Peyer's patch (tissue), 4 donors: ENCODE results near the gene IVL. TPM values are rescaled to one million over a fixed set of nuclear protein-coding genes. Genes with fewer than 3 reads are reported as not detected.

Experiments
- DNase-seq, 3 donors: peaks; one replicate each; pipeline ENCODE4 v3.0.0-alpha.2; 2017 to 2019
- H3K27ac ChIP-seq, 4 donors: fragments of 200-600 bp; sonication (generic); one replicate each; pipeline ENCODE4 v1.5.1; 2016 to 2019
- H3K27me3 ChIP-seq, 2 donors: fragments of 200-600 bp; sonication (generic); one replicate each; pipeline ENCODE4 v1.5.1; 2019
- H3K36me3 ChIP-seq, 3 donors: fragments of 200-600 bp; sonication (generic); one replicate each; pipeline ENCODE4 v1.5.1; 2016 to 2019
- H3K4me1 ChIP-seq, 4 donors: fragments of 200-600 bp; sonication (generic); one replicate each; pipeline ENCODE4 v1.5.1; 2016 to 2019
- H3K4me3 ChIP-seq, 4 donors: fragments of 200-600 bp; sonication (generic); 1 replicate in 3 of 4; 2 replicates in 1 of 4; pipeline ENCODE4 v1.5.1; 2016 to 2019; ENCODE audit warnings: mild to moderate bottlenecking in 1 of 4
- H3K9me3 ChIP-seq, 4 donors: fragments of 200-600 bp; sonication (generic); one replicate each; pipeline ENCODE4 v1.5.1; 2016 to 2019; ENCODE audit warnings: mild to moderate bottlenecking in 1 of 4
- POLR2A ChIP-seq, 2 donors: fragments of 450-650 bp; IDR thresholded peaks; one replicate each; pipeline ENCODE4 v1.5.1; 2017; ENCODE audit warnings: antibody characterized with exemption in 2 of 2, mild to moderate bottlenecking in 2 of 2, moderate library complexity in 2 of 2
- total RNA-seq, 4 donors: library from RNA; depleted of rRNA; stranded (reverse); fragments of >200 nt; gene quantifications; one replicate each; pipeline ENCODE4 v1.1.0, GENCODE V29; 2016
- TF ChIP-seq, protein P1 (sequence below), 6 experiments: fragments of 450-650 bp in 4 of 6; fragments of 200-600 bp in 2 of 6; sonication (generic) in 1 of 6; IDR thresholded peaks; one replicate each; pipeline ENCODE4 v1.5.1; 2017 to 2019; ENCODE audit warnings: antibody characterized with exemption in 6 of 6, mild to moderate bottlenecking in 3 of 6, moderate library complexity in 1 of 6

The IVL gene
- total RNA-seq, 4 donors from 2014 or later = not detected

DNA sequence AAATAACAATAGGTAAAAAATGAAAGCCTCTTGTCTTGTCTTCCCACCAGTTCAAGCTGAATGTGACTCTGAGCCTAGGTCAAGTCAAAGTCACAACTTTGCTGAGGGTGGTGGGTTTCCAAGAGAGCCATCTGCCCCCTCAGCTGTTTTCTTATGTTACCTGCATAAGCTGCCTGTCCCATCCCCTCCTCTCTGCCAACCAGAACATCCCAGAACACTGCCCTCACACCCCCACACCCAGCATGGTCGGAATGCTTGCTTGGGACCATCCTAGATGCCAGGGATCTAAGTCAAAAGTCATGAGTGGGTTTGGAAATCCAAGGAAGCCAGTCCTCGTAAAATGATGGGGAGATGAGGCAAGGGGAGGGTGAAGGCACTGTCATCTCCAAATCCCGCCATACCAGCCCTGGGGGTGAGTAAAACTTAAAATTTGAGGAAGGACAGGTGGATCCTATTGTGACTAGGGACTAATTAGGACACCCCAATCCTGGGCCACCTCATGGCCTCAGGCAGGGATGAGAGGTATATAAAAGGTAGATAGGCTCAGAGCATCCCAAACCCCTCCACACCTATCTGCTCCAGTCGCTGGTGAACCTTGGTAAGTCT is 38.4 kb downstream of the IVL start, which contains the start of gene SPRR5:
TSS of gene SPRR5 (plus strand) at position 556 of the 606 bp plus-strand sequence. CDS start 1,349 bp downstream, outside the sequence.
- no peaks in the 10 kb centered on the region for H3K36me3 ChIP-seq
- TF ChIP-seq, protein P1, sequence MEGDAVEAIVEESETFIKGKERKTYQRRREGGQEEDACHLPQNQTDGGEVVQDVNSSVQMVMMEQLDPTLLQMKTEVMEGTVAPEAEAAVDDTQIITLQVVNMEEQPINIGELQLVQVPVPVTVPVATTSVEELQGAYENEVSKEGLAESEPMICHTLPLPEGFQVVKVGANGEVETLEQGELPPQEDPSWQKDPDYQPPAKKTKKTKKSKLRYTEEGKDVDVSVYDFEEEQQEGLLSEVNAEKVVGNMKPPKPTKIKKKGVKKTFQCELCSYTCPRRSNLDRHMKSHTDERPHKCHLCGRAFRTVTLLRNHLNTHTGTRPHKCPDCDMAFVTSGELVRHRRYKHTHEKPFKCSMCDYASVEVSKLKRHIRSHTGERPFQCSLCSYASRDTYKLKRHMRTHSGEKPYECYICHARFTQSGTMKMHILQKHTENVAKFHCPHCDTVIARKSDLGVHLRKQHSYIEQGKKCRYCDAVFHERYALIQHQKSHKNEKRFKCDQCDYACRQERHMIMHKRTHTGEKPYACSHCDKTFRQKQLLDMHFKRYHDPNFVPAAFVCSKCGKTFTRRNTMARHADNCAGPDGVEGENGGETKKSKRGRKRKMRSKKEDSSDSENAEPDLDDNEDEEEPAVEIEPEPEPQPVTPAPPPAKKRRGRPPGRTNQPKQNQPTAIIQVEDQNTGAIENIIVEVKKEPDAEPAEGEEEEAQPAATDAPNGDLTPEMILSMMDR (IDR thresholded peaks at IDR 0.05) = no peak
- no peak for TF ChIP-seq POLR2A (IDR thresholded peaks at IDR 0.05)
- H3K4me1 ChIP-seq = no peaks in the 10 kb centered on the region
- no peak within 1 kb of the TSS for H3K4me3 ChIP-seq
- H3K27me3 ChIP-seq = no peaks in the 10 kb centered on the region
- H3K9me3 ChIP-seq = no peaks in the 10 kb centered on the region
- no peak within 1 kb of the TSS for H3K27ac ChIP-seq
- DNase-seq = no peak

DNA sequence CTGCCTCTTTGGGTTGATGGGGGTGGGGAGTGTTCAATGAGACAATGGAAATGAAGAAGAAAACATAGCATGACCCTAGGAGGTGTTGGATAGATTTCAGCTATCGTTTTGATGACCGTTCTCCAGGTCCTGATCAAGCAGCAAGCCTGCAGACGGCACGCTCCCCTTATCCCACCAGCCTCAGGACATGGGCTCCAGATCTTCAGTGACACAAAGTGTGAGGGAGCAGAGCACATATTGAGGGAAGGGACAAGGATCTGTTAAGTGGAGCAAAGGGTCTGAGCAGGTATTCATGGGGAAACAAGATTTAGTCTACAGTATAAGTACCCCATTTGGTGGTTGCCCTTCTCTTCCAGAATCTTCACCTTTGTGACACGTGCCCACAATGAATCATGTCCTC is 43.4 kb downstream of the IVL start:
- TF ChIP-seq POLR2A (IDR thresholded peaks at IDR 0.05) = no peak
- TF ChIP-seq, protein P1 (IDR thresholded peaks at IDR 0.05) = no peak
- no peak overlapping the region for H3K4me3 ChIP-seq
- H3K9me3 ChIP-seq = no peaks in the 10 kb centered on the region
- no peak overlapping the region for H3K27ac ChIP-seq
- H3K27me3 ChIP-seq = no peaks in the 10 kb centered on the region
- H3K4me1 ChIP-seq = no peaks in the 10 kb centered on the region
- no peaks in the 10 kb centered on the region for H3K36me3 ChIP-seq
- DNase-seq = no peak

DNA sequence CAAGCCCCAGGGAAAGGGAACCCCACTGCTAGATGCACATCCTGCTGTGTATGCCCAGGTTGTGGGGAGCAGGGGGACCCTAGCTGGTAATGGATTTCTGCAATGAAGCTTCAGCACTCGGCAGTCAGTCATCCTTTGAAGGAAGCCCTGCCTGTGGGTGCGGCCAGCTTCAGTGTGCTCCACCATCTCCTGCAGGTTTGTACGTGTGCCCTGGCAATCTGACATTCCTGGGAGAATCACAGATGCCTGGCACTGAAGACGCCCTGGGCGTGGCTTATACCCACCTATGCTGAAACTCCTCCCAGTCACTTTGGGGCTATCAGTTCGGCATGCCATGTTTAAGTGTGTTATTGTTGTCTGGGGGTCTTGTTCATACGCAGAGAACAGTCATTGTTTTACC is 45.4 kb downstream of the IVL start:
- H3K9me3 ChIP-seq = no peaks in the 10 kb centered on the region
- TF ChIP-seq, protein P1 (IDR thresholded peaks at IDR 0.05) = no peak
- no peak for TF ChIP-seq POLR2A (IDR thresholded peaks at IDR 0.05)
- no peaks in the 10 kb centered on the region for H3K27me3 ChIP-seq
- H3K27ac ChIP-seq = no peak overlapping the region
- no peak for DNase-seq
- H3K4me3 ChIP-seq = no peak overlapping the region
- H3K4me1 ChIP-seq = no peaks in the 10 kb centered on the region
- no peaks in the 10 kb centered on the region for H3K36me3 ChIP-seq

DNA sequence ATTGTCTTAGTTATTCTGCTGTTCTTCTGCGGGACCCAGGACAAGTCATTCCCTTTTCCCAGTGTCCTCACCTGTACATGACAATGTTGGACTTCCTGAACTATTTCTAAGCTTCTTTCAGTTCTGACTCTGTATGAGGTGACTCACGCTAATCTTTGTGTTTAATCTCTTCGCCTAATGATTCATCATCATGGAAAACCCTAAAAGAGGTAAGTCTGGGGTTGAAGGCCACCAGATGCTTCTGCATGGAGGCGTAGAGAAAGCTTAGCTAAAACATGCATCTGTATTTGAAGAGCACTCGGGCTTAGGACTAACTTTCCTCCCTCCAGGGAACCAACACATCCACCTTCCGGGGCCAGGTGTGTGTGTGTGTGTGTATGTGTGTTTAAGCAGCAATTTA is 46.1 kb downstream of the IVL start:
- no peak for TF ChIP-seq POLR2A (IDR thresholded peaks at IDR 0.05)
- TF ChIP-seq, protein P1 (IDR thresholded peaks at IDR 0.05) = no peak
- no peaks in the 10 kb centered on the region for H3K27me3 ChIP-seq
- H3K9me3 ChIP-seq = no peaks in the 10 kb centered on the region
- H3K36me3 ChIP-seq = no peaks in the 10 kb centered on the region
- no peak for DNase-seq
- H3K4me1 ChIP-seq = no peaks in the 10 kb centered on the region
- no peak overlapping the region for H3K27ac ChIP-seq
- no peak overlapping the region for H3K4me3 ChIP-seq

DNA sequence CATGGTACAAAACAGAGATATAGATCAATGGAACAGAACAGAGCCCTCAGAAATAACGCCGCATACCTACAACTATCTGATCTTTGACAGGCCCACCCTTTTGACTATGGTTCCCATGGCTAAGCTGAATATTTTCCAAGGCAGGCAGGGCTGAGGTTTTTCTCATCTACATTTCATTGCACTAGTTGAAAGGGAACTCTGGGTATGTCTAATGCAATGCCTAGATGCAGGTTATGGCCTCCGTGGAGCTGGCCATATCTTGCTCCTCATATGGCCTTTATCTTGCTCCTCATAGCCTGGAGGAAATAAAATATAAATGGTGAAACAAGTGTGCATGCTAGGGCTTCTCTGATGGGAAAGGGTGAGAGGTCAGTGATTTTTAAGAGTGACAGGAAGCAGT is 49.2 kb downstream of the IVL start:
- H3K4me1 ChIP-seq = no peaks in the 10 kb centered on the region
- H3K27ac ChIP-seq = no peak overlapping the region
- no peak overlapping the region for H3K4me3 ChIP-seq
- H3K27me3 ChIP-seq = no peaks in the 10 kb centered on the region
- TF ChIP-seq POLR2A (IDR thresholded peaks at IDR 0.05) = no peak
- DNase-seq = no peak
- H3K36me3 ChIP-seq = no peaks in the 10 kb centered on the region
- no peaks in the 10 kb centered on the region for H3K9me3 ChIP-seq

DNA sequence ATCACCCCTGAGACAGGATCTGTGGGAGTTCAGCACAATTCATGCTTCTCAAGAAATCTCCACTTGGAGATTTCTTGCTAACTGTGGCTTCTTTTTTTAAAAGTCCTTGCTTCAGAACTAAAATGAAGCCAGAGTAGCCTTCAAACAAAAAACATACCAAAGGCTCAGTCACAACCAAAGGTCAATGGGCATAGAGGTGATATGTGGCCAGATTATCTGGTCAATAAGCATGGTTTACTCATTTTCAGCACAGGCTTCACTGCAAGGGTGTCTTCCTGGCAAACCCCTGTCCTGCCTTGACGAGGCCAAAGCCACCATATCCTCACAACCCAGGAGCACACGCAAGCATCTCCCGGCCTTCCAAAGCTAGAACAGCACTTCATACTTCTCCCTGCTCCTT is 50.9 kb downstream of the IVL start:
- Histone ChIP-seq H3K4me1 (no peaks in the 10 kb centered on the region), H3K36me3 (no peaks in the 10 kb centered on the region), H3K27me3 (no peaks in the 10 kb centered on the region), H3K27ac (no peak overlapping the region), H3K9me3 (no peaks in the 10 kb centered on the region), H3K4me3 (no peak overlapping the region)
- no peak for DNase-seq
- no peak for TF ChIP-seq POLR2A (IDR thresholded peaks at IDR 0.05)
- TF ChIP-seq, protein P1 (IDR thresholded peaks at IDR 0.05) = no peak
